Activated T-helper 1 cell treated with anti-CD3 and anti-CD28 coated beads, Interleukin-2, amount 50 U/mL, for 16 hours (primary cell): ENCODE data around the gene XRCC3.
"Not testable (repeated sequence)": the region's sequence is repeated elsewhere in the genome, so short reads cannot be mapped to it uniquely, and the experiment has no call there.

ENCODE experiments used
- DNase-seq, 2 donors: peaks; one replicate each; pipeline ENCODE4 v3.0.0-alpha.2; 2020; ENCODE audit warnings: low read depth in 1 of 2, low spot score in 1 of 2

Gene XRCC3

DNA sequence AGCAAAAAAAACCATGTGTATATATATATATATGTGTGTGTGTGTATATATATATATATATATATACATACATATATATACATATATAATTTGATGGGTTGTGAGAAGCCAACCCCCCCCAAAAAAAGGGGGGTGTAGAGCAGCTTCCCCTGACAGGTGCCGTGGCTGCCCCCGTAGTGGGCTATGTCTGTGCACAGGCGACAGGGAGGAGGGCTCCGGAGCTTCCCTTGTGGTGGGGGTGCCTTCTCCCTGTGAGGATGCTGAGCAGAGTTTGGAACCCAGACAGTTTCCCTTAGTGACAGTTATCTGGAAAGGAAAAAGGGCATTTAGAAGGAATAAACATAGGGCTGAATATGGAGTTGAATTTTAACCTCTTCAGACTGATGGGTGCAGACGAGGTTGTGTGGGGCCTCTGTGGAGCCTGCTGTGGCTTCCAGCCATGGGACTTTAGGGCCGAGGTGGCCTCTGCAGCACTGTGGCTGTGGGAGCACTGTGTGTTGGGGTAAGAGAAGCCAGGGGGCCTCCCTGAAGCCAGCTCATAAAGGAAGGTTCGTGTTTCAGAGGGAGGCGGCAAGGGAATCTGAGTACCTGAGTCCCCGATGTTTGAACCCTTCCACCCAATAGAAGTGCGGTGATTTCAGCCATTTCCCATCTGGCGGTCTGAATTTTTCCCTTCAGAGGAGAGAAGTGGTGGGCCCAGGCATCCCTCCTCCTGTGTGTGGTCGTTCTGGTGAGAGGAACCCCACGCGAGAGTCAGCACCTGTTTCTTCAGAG lies 19.8 kb downstream of the XRCC3 start:
- no peak for DNase-seq

DNA sequence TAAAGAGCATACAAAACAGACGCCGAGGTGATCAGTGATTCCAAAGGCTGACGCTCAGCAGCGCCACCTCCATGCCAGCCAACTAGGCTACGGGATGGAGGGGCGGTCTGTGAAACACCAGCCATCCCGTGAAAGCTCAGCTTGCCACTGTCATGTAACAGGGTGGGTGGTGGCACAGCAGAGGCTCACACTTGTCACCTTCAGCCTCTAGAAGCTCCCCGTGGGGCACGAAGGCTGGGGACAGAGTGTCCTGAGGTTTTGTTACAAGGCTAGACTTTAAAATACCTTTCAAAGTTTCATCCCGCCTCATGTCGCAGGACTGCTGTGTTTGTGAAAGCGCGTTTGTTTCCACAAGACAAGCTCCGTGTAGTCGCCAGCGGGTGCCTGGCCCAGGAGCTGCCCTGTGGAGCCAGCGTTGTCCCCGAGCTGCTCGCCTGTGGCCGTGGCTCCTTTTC lies 20.7 kb downstream of the XRCC3 start:
- no peak for DNase-seq

DNA sequence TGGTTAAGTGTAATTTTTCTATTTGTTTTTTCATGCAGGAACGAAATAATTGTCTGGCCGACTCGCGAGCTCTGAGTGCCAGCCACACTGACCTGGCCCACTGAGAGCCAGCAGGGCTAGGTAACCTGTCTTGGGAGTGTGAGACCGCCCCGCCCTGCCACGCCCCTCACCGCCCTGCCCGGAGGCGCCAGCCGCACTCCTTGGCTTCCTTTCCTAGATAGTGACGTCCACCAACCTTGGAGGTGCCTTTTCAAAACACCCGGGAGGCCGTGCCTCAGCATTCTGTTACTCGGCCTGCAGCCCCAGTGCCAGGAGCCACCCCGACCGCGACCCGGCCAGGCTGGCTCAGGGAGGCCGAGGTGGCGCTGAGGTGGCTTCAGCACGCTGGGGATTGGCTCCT lies 21.7 kb downstream of the XRCC3 start:
- DNase-seq: no peak

DNA sequence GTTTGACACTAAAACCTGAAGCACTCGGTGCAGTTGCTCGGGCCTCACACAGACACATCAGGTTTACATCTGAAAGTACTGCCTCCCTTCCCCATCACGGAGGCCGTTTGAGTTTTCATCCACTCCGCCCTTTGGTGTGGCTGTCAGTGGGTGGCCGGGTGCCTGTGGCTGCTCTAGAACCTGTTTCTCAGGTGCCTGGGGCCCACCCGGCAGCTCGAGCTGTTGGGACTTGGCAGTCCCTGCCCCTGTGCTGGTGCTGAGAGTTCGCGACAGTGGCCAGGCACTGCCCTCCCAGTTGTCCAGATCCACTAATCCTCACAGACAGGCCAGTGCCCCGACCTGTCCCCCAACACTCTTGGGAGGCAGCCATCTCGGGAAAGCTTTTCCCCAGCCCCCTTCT lies 22.4 kb downstream of the XRCC3 start:
- DNase-seq: no peak

DNA sequence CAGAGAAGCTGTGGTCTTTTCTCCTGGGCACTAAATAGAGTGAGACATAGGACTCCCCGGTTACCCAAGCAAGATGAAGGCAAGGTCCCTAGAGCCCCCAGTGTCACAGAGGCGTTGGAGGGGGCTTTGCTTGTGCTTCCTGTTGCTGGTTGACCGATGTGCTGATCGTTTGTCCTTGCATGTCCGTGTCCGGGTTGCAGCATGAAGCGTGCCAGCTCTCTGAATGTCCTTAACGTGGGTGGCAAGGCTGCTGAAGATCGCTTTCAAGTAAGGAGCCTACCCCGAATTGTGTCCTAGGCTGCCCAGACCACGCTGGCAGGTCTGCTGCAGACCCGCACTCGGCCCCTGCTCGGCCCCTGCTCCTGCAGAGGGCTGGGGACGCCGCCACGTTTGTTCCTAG lies 23.1 kb downstream of the XRCC3 start:
- DNase-seq: no peak

DNA sequence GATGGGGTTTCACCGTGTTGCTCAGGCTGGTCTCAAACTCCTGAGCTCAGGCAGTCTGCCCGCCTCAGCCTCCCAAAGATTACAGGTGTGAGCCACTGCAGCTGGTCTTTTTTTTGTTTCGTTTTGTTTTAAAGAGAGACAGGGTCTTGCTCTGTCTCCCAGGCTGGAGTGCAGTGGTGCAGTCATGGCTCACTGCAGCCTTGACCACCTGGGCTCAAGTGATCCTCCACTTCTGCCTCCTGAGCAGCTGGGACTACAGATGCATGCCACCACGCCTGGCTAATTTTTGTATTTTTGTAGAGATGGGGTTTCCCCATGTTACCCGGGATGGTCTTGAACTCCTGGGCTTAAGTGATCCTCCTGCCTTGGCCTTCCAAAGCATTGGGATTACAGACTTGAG lies 23.6 kb downstream of the XRCC3 start:
- DNase-seq: not testable (repeated sequence)

DNA sequence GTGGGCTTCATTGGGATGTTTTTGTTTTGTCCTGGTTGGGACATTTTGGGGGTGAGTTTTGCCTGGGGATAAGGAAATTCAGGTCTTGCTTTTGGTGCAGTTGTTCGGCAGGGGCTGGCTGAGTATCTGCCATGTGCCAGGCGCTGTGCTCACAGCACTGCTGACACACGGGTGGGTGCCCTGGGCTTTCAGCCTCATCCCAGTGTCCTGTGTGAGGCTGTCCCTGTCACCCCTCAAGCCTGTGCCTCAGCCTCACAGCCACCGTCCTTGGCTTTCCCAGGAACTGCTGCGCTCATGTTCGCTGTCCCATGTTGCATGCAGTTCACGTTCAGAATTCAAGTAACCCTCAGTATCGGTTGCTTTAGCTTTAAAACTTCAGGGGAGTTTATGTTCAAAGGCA lies 24.9 kb downstream of the XRCC3 start:
- no peak for DNase-seq

DNA sequence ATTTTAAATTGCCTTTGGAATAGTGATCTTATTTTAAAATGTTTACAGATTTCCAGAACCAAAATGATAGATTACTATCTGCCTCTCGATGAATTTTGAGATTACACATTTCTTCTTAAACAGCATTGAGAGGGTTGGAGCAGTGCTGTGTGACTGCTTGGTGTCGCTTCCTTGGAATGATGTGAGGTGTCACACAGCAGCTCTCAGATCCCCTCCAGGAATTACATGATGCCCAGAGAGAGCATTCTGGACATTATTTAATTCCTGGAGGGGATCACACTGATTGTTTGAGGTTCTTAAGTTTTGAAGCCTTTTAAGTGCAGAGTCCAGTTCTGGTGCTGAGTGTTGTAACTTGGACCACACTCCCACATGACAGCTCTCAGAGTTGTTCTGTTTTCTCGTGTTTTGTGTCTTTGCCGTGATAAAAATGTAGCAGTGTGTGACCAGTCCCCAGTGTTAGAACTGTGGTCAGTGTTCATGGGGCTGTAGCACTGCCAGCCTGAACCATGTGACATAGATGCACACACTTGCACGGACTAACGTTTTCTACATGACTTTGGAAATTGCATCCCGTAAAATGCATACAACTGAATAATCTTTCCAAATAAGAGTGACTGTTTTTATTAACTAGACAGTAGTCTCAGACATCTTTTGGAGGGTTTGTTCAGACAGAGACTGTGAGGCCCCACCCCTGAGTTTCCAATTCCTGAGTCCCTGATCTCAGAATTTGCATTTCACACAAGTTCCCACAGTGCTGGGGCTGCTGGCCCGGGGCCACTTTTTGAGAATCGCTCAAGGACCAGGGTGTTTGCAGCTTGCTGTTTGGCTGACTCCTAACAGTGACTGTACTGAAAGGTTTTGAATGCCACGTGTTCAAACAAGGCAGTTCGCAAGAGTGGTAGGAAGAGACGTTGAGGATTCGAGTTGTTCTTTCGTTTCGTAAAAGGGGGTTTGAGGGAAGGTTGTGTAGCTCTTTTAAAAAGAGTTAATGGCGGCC lies 26.0 kb downstream of the XRCC3 start:
- no peak for DNase-seq

DNA sequence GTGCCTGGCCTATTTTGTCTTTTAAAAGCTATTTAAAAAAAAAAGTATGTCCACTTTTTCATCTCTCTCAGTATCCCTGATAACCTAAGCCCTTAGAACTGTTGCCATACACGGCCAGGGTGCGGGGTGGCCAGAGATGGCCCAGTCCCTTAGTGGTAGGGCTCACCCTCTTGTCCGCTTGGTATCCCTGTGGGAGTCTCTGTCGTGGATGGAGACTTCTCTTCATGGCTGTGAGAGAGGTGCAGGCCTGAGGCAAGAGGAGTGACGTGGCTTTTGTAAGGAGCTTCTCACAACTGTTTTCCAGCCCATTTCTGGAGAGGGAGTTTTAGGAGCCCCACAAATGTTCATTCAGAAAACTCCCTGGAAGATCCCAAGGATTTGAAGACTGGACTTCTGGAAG lies 26.8 kb downstream of the XRCC3 start:
- no peak for DNase-seq

DNA sequence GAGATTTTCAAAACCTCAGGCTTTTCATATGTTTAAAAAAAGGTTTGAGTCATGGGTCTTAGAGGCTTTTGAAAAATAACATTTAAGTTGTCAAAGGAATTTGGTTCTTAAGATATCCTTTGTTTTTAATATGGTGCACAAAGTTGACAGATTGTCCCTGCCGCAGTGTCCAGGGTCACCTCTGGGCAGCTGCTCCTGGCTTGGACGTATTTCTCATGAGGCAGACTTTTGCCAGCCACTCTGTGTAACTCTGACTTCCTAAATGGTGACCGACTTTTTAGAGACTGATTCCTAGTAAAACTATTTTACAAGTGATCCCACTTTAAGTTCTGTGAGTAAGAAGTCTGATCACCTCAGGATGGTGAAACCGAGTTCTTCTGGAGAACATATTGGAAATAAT lies 27.5 kb downstream of the XRCC3 start:
- DNase-seq: no peak

DNA sequence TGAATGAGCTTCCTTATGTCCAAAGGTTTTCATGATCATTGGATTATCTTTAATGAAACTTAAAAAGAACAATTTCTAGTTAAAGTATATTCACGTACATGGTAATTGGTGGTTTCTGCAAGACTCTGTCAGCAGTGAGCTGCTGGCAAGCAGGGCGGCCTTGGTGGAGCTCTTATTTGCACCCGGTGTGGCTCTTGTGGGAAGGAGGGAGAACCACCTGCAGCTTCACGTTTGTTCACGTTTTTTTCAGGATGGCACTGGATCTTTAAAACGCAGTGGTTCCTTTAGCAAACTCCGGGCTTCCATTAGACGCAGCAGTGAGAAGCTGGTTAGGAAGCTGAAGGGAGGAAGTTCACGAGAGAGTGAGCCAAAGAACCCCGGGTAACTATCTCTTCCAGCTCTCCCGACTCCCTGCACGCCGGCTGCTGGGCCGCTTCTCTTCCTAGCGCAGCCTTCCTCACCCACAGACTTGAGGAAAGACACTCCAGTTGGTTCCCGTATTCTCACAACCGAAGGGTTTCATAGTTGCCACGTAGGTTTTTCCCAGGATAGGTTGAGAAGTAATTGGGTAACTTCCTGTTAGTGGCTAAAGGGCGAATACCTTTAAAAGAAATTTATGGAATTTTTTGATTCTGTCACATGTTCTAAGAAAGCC lies 28.3 kb downstream of the XRCC3 start:
- no peak for DNase-seq

DNA sequence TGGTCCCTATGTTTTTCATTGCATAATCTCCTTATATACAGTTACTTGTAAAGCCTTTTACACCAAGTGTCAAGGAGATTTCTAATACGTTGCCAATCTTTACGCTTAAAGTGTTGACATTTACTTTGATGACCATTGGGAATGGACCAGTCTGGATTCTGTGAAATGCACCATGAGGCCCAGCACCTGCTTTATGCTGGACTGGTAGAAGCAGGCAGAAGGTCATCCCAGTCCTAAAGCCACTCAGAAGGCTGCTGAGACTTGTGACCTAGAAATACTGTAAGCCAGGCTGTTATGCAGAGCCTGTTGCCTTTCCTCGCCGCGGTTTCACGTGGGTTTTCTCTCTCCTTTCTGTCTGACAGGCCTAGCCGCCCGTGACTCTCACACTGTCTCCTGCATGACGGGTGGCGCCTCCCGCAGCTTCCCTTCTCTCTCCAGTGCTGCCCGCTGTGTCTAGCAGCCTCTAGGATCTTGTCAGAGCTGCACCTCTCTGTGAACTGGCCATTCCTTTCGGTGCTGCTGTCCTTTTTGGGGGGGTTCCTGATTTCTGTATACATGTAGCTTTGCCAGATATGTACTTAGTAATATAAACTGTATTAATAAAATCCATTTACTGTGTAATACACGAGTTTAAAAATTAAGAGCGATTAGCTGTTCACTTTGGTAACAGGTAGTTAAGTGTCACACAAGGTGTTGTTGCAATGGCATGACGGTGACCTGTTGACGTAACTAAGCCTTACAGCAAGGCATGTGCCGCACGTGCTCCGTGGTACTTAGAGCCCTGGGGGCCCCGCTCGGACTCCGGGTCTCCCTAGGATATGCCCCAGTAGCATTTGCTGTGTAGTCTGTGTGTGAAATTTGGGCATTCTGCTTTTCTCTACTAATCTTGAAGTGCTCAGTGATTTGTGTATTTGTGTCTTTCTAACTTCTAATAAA lies 29.7 kb downstream of the XRCC3 start:
- no peak for DNase-seq

DNA sequence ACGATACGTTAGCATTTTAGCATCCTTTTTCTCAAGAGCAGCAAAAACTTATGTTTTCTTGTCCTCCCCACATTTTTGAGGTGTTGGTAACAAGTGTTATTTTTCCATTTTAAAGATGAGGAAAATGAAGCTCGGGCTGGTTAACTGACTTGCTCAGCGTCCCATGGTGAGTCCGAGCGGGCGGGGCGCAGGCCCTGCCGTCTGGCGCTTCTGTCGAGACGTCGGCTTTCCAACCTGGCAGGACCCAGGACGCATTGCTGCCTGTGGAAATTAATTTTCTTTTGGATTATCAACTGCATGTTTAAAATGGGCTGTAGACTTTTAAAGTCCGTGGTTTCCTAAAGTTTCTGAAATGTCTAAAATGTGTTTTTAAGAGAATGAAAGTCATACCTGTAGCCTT lies 30.4 kb downstream of the XRCC3 start:
- DNase-seq: no peak

DNA sequence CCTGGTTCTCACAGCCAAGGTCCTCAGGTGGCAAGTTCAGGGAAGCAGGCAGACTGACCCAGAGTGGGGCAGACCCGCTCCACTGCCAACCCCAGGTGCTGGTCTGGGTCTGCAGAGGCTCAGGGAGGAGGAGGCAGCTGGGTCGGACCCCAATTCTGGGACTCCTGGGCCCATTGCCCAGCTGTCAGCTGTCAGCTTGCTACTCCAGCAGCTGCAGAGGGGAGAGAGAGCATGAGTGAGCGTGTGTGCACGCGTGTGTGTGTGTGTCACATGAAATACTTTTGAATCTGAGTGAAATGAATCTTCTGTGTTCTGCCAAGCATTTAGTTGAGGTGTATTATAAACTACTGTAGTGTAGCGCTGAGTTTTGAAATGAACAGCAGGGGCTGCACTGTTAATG lies 30.8 kb downstream of the XRCC3 start:
- DNase-seq: no peak

DNA sequence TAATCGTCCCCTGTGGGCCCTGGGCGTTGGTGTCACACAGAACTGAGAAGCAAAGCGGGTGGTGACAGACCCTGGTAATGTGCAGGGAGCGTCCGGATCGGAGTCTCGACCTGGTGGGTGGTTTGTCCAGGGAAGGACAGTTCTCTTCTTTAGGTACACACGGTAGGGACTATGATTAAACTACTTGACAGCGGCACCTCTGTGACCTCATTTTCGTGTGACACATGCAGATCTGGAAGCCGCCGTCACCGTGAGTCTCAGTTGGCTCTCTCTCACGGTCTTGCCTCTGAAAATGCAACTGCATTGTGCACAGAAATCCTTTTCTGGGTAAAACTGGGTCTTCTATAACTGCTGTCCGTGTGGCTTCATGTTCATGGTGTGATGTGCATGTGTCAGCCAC lies 32.1 kb downstream of the XRCC3 start:
- DNase-seq: no peak

DNA sequence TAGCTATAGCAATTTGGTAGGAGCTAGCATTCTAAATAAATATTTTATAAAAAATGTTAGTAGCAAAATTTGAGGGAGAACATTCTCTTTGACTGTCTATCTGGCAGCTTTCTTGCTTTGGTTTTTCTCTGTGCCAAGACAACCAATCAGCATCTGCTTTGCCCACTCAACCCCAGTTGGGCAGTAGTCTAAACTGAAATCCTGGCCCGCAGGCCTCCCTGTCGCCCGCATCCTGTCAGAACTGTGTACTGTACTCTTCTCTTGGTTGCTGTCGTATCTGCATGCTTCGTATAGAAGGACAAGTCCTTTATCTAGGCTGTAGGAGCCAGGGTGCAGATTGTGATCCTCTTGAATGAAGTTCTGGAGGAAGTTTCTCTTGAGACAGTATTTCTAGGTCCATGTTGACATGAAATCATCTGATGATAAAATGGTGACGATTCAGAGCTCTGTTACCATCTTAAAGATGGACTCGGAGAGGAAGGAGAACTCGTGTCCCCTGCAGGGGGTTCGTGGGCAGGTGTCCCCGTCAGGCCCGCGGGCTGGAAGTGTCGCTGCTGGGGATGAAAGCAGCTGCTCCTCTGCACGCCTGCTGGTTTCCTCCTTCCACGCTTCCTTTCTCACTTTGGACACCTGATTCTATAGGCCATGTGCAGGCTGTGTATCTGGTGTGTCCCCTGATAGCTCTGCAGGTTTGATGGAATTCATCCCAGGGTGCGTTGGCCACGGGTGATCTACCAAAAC lies 34.6 kb downstream of the XRCC3 start:
- DNase-seq: no peak

DNA sequence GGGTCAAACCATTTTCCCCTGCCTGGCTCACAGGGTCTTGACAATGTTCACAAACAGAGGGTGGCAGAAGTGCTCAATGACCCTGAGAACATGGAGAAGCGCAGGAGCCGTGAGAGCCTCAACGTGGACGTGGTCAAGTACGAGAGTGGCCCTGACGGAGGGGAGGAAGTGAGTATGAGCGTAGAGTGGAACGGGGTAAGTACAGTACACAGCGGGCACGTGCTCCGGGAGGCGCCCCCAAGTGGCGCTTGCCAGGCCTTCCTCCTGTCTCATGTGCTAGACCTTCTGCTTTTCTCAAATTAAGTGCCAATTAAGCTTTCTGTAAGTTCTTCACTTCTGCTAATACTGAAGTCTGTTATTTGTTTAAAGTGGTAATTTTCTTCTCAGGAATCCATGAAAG lies 35.9 kb downstream of the XRCC3 start:
- no peak for DNase-seq

DNA sequence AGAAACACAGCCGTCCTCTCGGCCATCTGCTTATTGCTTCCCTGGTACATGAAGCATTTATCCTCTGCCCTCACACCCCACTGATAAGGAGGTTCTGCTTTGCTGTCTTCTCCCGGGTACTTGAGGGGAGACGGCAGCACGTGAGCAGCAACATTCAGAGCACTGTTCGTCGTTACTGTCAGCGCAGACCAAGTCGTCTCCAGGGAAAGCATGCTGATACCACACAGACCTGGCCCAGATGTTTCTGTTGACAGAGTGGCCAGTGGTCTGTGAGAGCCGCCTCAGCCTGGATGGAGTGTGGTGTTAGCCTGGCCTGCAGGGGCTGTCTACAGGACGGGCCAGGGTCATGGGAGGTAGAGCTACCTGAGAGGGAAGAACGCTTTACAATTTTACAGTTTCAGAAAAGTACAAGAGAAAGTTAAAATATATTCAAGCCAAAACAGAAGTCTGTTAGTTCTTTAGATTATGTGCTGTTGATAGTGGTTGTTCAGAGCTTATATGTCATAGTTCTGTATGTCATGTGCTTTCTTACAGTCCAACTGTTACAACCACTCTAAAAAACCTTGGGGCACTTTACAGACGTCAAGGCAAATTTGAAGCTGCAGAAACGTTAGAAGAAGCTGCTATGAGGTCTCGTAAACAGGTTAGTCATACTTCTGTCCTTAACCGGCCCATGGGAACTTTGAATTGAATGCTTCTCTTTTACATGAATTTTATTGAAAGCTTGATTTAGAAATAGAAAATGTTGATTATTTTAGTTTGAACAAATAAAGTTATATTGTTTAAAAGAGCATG lies 38.2 kb downstream of the XRCC3 start:
- no peak for DNase-seq

DNA sequence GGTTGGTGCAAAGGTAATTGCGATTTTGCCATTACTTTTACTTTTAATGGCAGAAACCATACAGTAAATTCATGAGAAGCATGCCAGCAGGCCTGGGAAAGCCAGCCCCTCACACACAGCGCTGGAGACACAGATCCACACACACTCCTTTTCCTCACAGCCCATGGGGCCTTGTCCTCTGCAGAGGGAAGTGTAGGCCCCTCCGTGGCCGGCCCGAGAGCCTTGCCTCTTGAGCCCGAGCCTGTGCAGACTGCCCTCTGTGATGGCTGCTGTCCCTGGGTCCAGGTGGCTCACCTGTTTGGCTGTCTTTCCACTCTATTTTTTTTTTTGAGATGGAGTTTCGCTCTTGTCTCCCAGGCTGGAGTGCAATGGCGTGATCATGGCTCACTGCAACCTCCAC lies 39.3 kb downstream of the XRCC3 start:
- no peak for DNase-seq
